PC-9 (cell line): Measurements from ENCODE around the gene SLC12A3. TPM values are rescaled to one million over a fixed set of nuclear protein-coding genes. Genes with fewer than 3 reads are reported as not detected.

Experiments
- BruUV-seq: library from RNA; stranded (reverse); fragments of 400-500 nt; replicated peaks from 2 replicates; lab custom pipeline; 2021; lab: Mats Ljungman, UMichigan
- CTCF ChIA-PET: fragments of 300-600 bp; sonication (Branson Sonifier 250); formaldehyde crosslinking; loops from one replicate; lab custom pipeline; 2022; ENCODE audit warnings: antibody characterized with exemption; lab: Charles Lee
- POLR2A ChIA-PET: fragments of 300-600 bp; sonication (Branson Sonifier 250); formaldehyde crosslinking; loops from one replicate; lab custom pipeline; 2022; ENCODE audit warnings: antibody characterized with exemption; ENCODE audit not compliant: unreplicated experiment; lab: Charles Lee
- DNase-seq, 2 experiments: peaks; one replicate each; pipeline versions ENCODE4 v3.0.0 to v3.0.0-alpha.2; 2015 to 2022; ENCODE audit warnings: mixed read lengths in 1 of 2
- H2AFZ ChIP-seq: fragments of 200-600 bp; sonication (generic); 2 replicates; pipeline ENCODE4 v1.8.1; 2017; ENCODE audit warnings: antibody characterized with exemption
- H3F3A ChIP-seq: fragments of 200-600 bp; sonication (generic); 2 replicates; pipeline ENCODE4 v1.8.1; 2017; ENCODE audit warnings: antibody characterized with exemption, mild to moderate bottlenecking, low read depth; ENCODE audit not compliant: insufficient read depth
- H3K27ac ChIP-seq: fragments of 200-600 bp; sonication (generic); 2 replicates; pipeline ENCODE4 v1.6.1; 2016; ENCODE audit warnings: mixed run types
- H3K27me3 ChIP-seq: fragments of 200-600 bp; sonication (generic); 2 replicates; pipeline ENCODE4 v1.6.1; 2016; ENCODE audit warnings: low read depth, mixed run types; ENCODE audit not compliant: insufficient read depth
- H3K36me3 ChIP-seq: fragments of 200-600 bp; sonication (generic); 2 replicates; pipeline ENCODE4 v1.6.1; 2016; ENCODE audit warnings: low read depth, mixed run types
- H3K4me1 ChIP-seq: fragments of 200-600 bp; sonication (generic); replicated peaks from 2 replicates; pipeline ENCODE4 v1.6.1; 2016; ENCODE audit warnings: mixed run types; ENCODE audit not compliant: insufficient read depth
- H3K4me2 ChIP-seq: fragments of 200-600 bp; sonication (generic); 2 replicates; pipeline ENCODE4 v1.6.1; 2017; ENCODE audit warnings: mixed run types
- H3K4me3 ChIP-seq: fragments of 200-600 bp; sonication (generic); 2 replicates; pipeline ENCODE4 v1.6.1; 2016; ENCODE audit warnings: mixed run types
- H3K79me2 ChIP-seq: fragments of 200-600 bp; sonication (generic); 2 replicates; pipeline ENCODE4 v1.6.1; 2017; ENCODE audit warnings: low read depth, mixed run types
- H3K9me2 ChIP-seq: fragments of 200-600 bp; sonication (generic); 2 replicates; pipeline ENCODE4 v1.8.1; 2017; ENCODE audit warnings: mild to moderate bottlenecking; ENCODE audit not compliant: insufficient read depth
- H3K9me3 ChIP-seq: fragments of 200-600 bp; sonication (generic); 2 replicates; pipeline ENCODE4 v1.8.1; 2016; ENCODE audit warnings: low read depth; ENCODE audit not compliant: insufficient read depth
- H4K20me1 ChIP-seq: fragments of 200-600 bp; sonication (generic); 2 replicates; pipeline ENCODE4 v1.8.1; 2017; ENCODE audit not compliant: insufficient read depth
- CTCF ChIP-seq: fragments of 200-600 bp; sonication (generic); conservative IDR thresholded peaks from 2 replicates; pipeline ENCODE4 v1.6.1; 2017; ENCODE audit warnings: mixed run types, antibody characterized with exemption, mild to moderate bottlenecking, moderate library complexity
- EZH2 ChIP-seq: fragments of 200-600 bp; sonication (generic); IDR thresholded peaks from 2 replicates; pipeline ENCODE4 v1.8.0; 2017; ENCODE audit warnings: antibody characterized with exemption, low read depth
- intact Hi-C: fragments of 100-400 bp; cut with micrococcal nuclease; formaldehyde crosslinking; loops from one replicate; pipeline ENCODE4 v1.10.0; 2022; ENCODE audit not compliant: unreplicated experiment
- total RNA-seq: library from RNA; stranded (reverse); gene quantifications from 2 replicates; pipeline ENCODE4 v1.2.3, GENCODE V29; 2021

Gene SLC12A3
- total RNA-seq, 1 experiment from 2014 or later = 0.26 TPM

DNA sequence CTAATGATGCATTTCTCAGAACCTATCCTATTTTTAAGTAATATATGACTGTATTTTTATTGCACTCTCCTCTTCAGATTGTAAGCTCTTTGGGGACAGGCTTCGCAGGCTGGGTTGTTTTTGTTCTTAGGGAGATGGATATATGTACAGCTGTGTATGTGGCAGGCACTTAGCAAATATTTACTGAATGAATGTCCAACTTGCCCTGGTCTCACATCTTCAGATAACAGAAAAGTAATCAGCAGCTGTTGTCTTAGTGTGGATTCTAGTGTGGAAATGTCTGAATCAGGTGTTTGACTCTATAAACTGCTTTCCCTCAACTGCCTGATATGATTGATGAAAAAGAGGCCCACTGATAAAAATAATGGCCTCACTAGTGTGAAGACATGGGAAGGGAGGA lies 47.1 kb upstream of the SLC12A3 start:
- Histone ChIP-seq H3K4me3 (no peak overlapping the region), H4K20me1 (no peaks in the 10 kb centered on the region), H3K4me2 (no peak overlapping the region), H3K36me3 (0 out of 2 replicates have a peak, but pooled peaks cover 8% of the 10 kb centered on the region), H3K4me1 (peaks cover 6% of the 10 kb centered on the region), H3K27ac (no peak overlapping the region), H3K27me3 (no peaks in the 10 kb centered on the region), H3K9me3 (no peaks in the 10 kb centered on the region), H3K79me2 (0 out of 2 replicates have a peak, but pooled peaks cover 8% of the 10 kb centered on the region), H3F3A (0 out of 2 replicates have a peak, but pooled peaks cover 3% of the 10 kb centered on the region), H2AFZ (no peak overlapping the region), H3K9me2 (no peaks in the 10 kb centered on the region)
- TF ChIP-seq CTCF = no peak
- no peak for TF ChIP-seq EZH2
- no peak for DNase-seq
- POLR2A ChIA-PET = no interaction called here
- BruUV-seq = no TSS peak
- intact Hi-C loops = no loop called here
- CTCF ChIA-PET = no interaction called here

- Histone ChIP-seq H3K9me3 (no peaks in the 10 kb centered on the region), H3F3A (no peaks in the 10 kb centered on the region), H3K9me2 (no peaks in the 10 kb centered on the region), H3K4me2 (no peak overlapping the region), H3K27ac (no peak overlapping the region), H3K4me1 (no peaks in the 10 kb centered on the region), H3K36me3 (peaks cover 16% of the 10 kb centered on the region; the same call in 1 of the 2 replicates), H3K4me3 (no peak overlapping the region), H3K27me3 (no peaks in the 10 kb centered on the region), H2AFZ (no peak overlapping the region), H4K20me1 (no peaks in the 10 kb centered on the region), H3K79me2 (no peaks in the 10 kb centered on the region)
- TF ChIP-seq EZH2 (no peak), CTCF (no peak)
- no peak for DNase-seq
- intact Hi-C loops = no loop called here
- no TSS peak for BruUV-seq
- ChIA-PET CTCF (no interaction called here), POLR2A (no interaction called here)
These were observed 41.8 kb upstream of the SLC12A3 start for GRCh38 chr16:56823081-56823733.

- BruUV-seq = no TSS peak
- H3K4me1 ChIP-seq = no peaks in the 10 kb centered on the region
- no peak overlapping the region for H2AFZ ChIP-seq
- intact Hi-C loops = no loop called here
- no peaks in the 10 kb centered on the region for H4K20me1 ChIP-seq
- H3K4me2 ChIP-seq = no peak overlapping the region
- H3K79me2 ChIP-seq = no peaks in the 10 kb centered on the region
- ChIA-PET POLR2A (no interaction called here), CTCF (no interaction called here)
- H3K27me3 ChIP-seq = no peaks in the 10 kb centered on the region
- no peaks in the 10 kb centered on the region for H3K9me2 ChIP-seq
- H3K27ac ChIP-seq = no peak overlapping the region
- peaks cover 19% of the 10 kb centered on the region; the same call in 1 of the 2 replicates for H3K36me3 ChIP-seq
- no peak overlapping the region for H3K4me3 ChIP-seq
- no peak for DNase-seq
- no peaks in the 10 kb centered on the region for H3F3A ChIP-seq
- TF ChIP-seq EZH2 (no peak), CTCF (no peak)
- H3K9me3 ChIP-seq = no peaks in the 10 kb centered on the region
These were observed 40.7 kb upstream of the SLC12A3 start for GRCh38 chr16:56824331-56824730.
